PC-3 (cell line): ENCODE measurements around the gene PCDH19. TPM values are rescaled to one million over a fixed set of nuclear protein-coding genes. Genes with fewer than 3 reads are reported as not detected.

Experiments
- ATAC-seq: fragments of 200-7000 bp; cut with Tn5 transposase; 2 replicates; pipeline ENCODE4 v1.9.1; 2020; ENCODE audit warnings: mild to moderate bottlenecking, moderate library complexity
- BruUV-seq: library from RNA; stranded (reverse); fragments of 400-500 nt; replicated peaks from 2 replicates; lab custom pipeline; 2021; lab: Mats Ljungman, UMichigan
- CTCF ChIA-PET: fragments of 300-600 bp; sonication (Branson Sonifier 250); formaldehyde crosslinking; loops from one replicate; lab custom pipeline; 2022; ENCODE audit warnings: antibody characterized with exemption; lab: Charles Lee
- POLR2A ChIA-PET: fragments of 300-600 bp; sonication (Branson Sonifier 250); formaldehyde crosslinking; loops from one replicate; lab custom pipeline; 2022; ENCODE audit warnings: antibody characterized with exemption; ENCODE audit not compliant: unreplicated experiment; lab: Charles Lee
- DNase-seq: peaks from one replicate; pipeline ENCODE4 v3.0.0-alpha.2; 2015
- H2AFZ ChIP-seq: fragments of 300-600 bp; sonication (generic); 2 replicates; pipeline ENCODE4 v1.6.0; 2016; ENCODE audit warnings: antibody characterized with exemption, low read length
- H3F3A ChIP-seq: fragments of 300-600 bp; sonication (generic); one replicate; pipeline ENCODE4 v1.6.0; 2017; ENCODE audit warnings: antibody characterized with exemption, low read length, control low read depth, mild to moderate bottlenecking; ENCODE audit not compliant: unreplicated experiment
- H3K27ac ChIP-seq: fragments of 300-600 bp; sonication (generic); 2 replicates; pipeline ENCODE4 v1.5.1; 2016; ENCODE audit warnings: mild to moderate bottlenecking, low read length
- H3K27me3 ChIP-seq: fragments of 300-600 bp; sonication (generic); 2 replicates; pipeline ENCODE4 v1.6.1; 2016; ENCODE audit warnings: low read length, mixed read lengths
- H3K36me3 ChIP-seq: fragments of 300-600 bp; sonication (generic); 2 replicates; pipeline ENCODE4 v1.6.1; 2016; ENCODE audit warnings: low read depth, mixed run types, low read length, mixed read lengths
- H3K4me1 ChIP-seq: fragments of 300-600 bp; sonication (generic); 2 replicates; pipeline ENCODE4 v1.5.1; 2016; ENCODE audit warnings: low read length; ENCODE audit not compliant: insufficient read depth
- H3K4me2 ChIP-seq: fragments of 300-600 bp; sonication (generic); 2 replicates; pipeline ENCODE4 v1.6.0; 2016; ENCODE audit warnings: low read length
- H3K4me3 ChIP-seq: fragments of 300-600 bp; sonication (generic); 2 replicates; pipeline ENCODE4 v1.5.1; 2016; ENCODE audit warnings: mild to moderate bottlenecking, low read length, mixed read lengths
- H3K79me2 ChIP-seq: fragments of 300-600 bp; sonication (generic); 2 replicates; pipeline ENCODE4 v1.6.1; 2017; ENCODE audit warnings: low read length, mixed read lengths
- H3K9ac ChIP-seq: fragments of 300-600 bp; sonication (generic); 2 replicates; pipeline ENCODE4 v1.6.0; 2016; ENCODE audit warnings: mild to moderate bottlenecking, low read length
- H3K9me2 ChIP-seq: fragments of 300-600 bp; sonication (generic); replicated peaks from 2 replicates; pipeline ENCODE4 v1.6.1; 2016; ENCODE audit warnings: mixed run types, low read length, mixed read lengths
- H3K9me3 ChIP-seq: fragments of 300-600 bp; sonication (generic); 2 replicates; pipeline ENCODE4 v1.6.1; 2016; ENCODE audit warnings: low read length, mixed read lengths
- H4K20me1 ChIP-seq: fragments of 300-600 bp; sonication (generic); 2 replicates; pipeline ENCODE4 v1.6.1; 2016; ENCODE audit warnings: low read length, mixed read lengths
- CTCF ChIP-seq: fragments of 300-600 bp; sonication (generic); conservative IDR thresholded peaks from 2 replicates; pipeline ENCODE4 v1.5.1; 2017; ENCODE audit warnings: antibody characterized with exemption, low read depth, mild to moderate bottlenecking, low read length
- EZH2 ChIP-seq: fragments of 300-600 bp; sonication (generic); IDR thresholded peaks from one replicate; pipeline ENCODE4 v1.6.1; 2017; ENCODE audit warnings: antibody characterized with exemption, mild to moderate bottlenecking, low read length; ENCODE audit not compliant: unreplicated experiment
- EZH2phosphoT487 ChIP-seq: fragments of 300-600 bp; sonication (generic); IDR thresholded peaks from 2 replicates; pipeline ENCODE4 v1.6.1; 2018; ENCODE audit warnings: mild to moderate bottlenecking, antibody characterized with exemption, low read length, borderline replicate concordance
- intact Hi-C: fragments of 100-400 bp; cut with micrococcal nuclease; formaldehyde crosslinking; loops from 2 replicates; pipeline ENCODE4 v1.9.0; 2023
- total RNA-seq: library from RNA; depleted of rRNA; stranded (reverse); fragments of >200 nt; gene quantifications from 2 replicates; pipeline ENCODE4 v1.2.3, GENCODE V29; 2014

Gene PCDH19
- total RNA-seq, 1 experiment from 2014 or later = not detected

- H4K20me1 ChIP-seq = no peaks in the 10 kb centered on the region
- intact Hi-C loops = no loop called here
- no TSS peak for BruUV-seq
- ChIA-PET CTCF (no interaction called here), POLR2A (no interaction called here)
- no peak overlapping the region for H3K27ac ChIP-seq
- H3K9me2 ChIP-seq = no peaks in the 10 kb centered on the region
- TF ChIP-seq EZH2phosphoT487 (no peak), CTCF (no peak), EZH2 (no peak)
- ATAC-seq (no peak), DNase-seq (no peak)
- no peaks in the 10 kb centered on the region for H3K9me3 ChIP-seq
- no peak overlapping the region for H3K4me2 ChIP-seq
- no peaks in the 10 kb centered on the region for H3F3A ChIP-seq
- no peaks in the 10 kb centered on the region for H3K36me3 ChIP-seq
- no peak overlapping the region for H3K4me3 ChIP-seq
- no peak overlapping the region for H2AFZ ChIP-seq
- H3K27me3 ChIP-seq = no peaks in the 10 kb centered on the region
- no peaks in the 10 kb centered on the region for H3K79me2 ChIP-seq
- H3K4me1 ChIP-seq = no peaks in the 10 kb centered on the region
- no peak overlapping the region for H3K9ac ChIP-seq
Measured at GRCh38 chrX:100350704-100351489, 59.2 kb downstream of the PCDH19 start.

- Histone ChIP-seq H3K36me3 (no peaks in the 10 kb centered on the region), H3K9me2 (no peaks in the 10 kb centered on the region), H3F3A (no peaks in the 10 kb centered on the region), H3K9me3 (no peaks in the 10 kb centered on the region), H4K20me1 (no peaks in the 10 kb centered on the region), H3K79me2 (no peaks in the 10 kb centered on the region), H3K27ac (no peak overlapping the region), H3K4me3 (no peak overlapping the region), H3K4me1 (no peaks in the 10 kb centered on the region), H3K9ac (no peak overlapping the region), H3K27me3 (no peaks in the 10 kb centered on the region), H2AFZ (no peak overlapping the region), H3K4me2 (no peak overlapping the region)
- CTCF ChIA-PET = no interaction called here
- TF ChIP-seq EZH2phosphoT487 = no peak
- TF ChIP-seq CTCF = no peak
- TF ChIP-seq EZH2 = no peak
- POLR2A ChIA-PET = no interaction called here
- intact Hi-C loops = no loop called here
- no peak for ATAC-seq
- BruUV-seq = no TSS peak
- DNase-seq = no peak
Measured at GRCh38 chrX:100349391-100349790, 60.7 kb downstream of the PCDH19 start.

GRCh38 chrX:100341142-100341510 is 68.9 kb downstream of the PCDH19 start:
- Histone ChIP-seq H3K4me2 (no peak overlapping the region), H3K9me3 (no peaks in the 10 kb centered on the region), H3F3A (no peaks in the 10 kb centered on the region), H3K9ac (no peak overlapping the region), H3K27me3 (no peaks in the 10 kb centered on the region), H3K79me2 (no peaks in the 10 kb centered on the region), H2AFZ (no peak overlapping the region), H3K4me1 (no peaks in the 10 kb centered on the region), H3K9me2 (no peaks in the 10 kb centered on the region), H3K27ac (no peak overlapping the region), H3K4me3 (no peak overlapping the region), H3K36me3 (no peaks in the 10 kb centered on the region), H4K20me1 (no peaks in the 10 kb centered on the region)
- BruUV-seq = no TSS peak
- ATAC-seq (no peak), DNase-seq (no peak)
- intact Hi-C loops = no loop called here
- ChIA-PET CTCF (no interaction called here), POLR2A (no interaction called here)
- TF ChIP-seq EZH2phosphoT487 (no peak), CTCF (no peak), EZH2 (no peak)
